GM12878 (cell line): ENCODE data around the gene S100P. TPM values are rescaled to one million over a fixed set of nuclear protein-coding genes. Genes with fewer than 3 reads are reported as not detected.

Experiments
- ATAC-seq: fragments of 200-7000 bp; cut with Tn5 transposase; 3 replicates; pipeline ENCODE4 v1.9.1; 2020; ENCODE audit warnings: mild to moderate bottlenecking, moderate library complexity
- BruUV-seq: library from RNA; stranded (reverse); fragments of 400-500 nt; replicated peaks from 2 replicates; lab custom pipeline; 2021; lab: Mats Ljungman, UMichigan
- CTCF ChIA-PET: fragments of 300-600 bp; sonication (Branson Sonifier 250); formaldehyde crosslinking; extraction: SDS; loops from one replicate; lab custom pipeline; 2021; ENCODE audit warnings: inconsistent platforms; lab: Yijun Ruan, JAX
- POLR2A ChIA-PET: fragments of 350-600 bp; formaldehyde crosslinking; extraction: SDS; loops from one replicate; lab custom pipeline; 2021; ENCODE audit warnings: inconsistent platforms; lab: Charles Lee
- RAD21 ChIA-PET: fragments of 300-600 bp; sonication (Branson Sonifier 250); formaldehyde crosslinking; loops from one replicate; lab custom pipeline; 2023; ENCODE audit warnings: antibody characterized with exemption; ENCODE audit not compliant: unreplicated experiment; lab: Charles Lee
- SMC1A ChIA-PET: fragments of 300-600 bp; sonication (Branson Sonifier 250); formaldehyde crosslinking; loops from one replicate; lab custom pipeline; 2023; ENCODE audit not compliant: unreplicated experiment, uncharacterized antibody; lab: Charles Lee
- DNase-seq: peaks from one replicate; pipeline ENCODE4 v3.0.0-alpha.2; 2011; ENCODE audit warnings: low read depth, low spot score
- FAIRE-seq: peaks from 3 replicates; lab custom pipeline; 2011; peaks lifted over from hg19 to GRCh38; lab: Jason Lieb, UNC
- H2AFZ ChIP-seq: 2 replicates; pipeline ENCODE4 v1.6.0; 2011; ENCODE audit warnings: low read depth, low read length, control low read depth; ENCODE audit not compliant: control insufficient read depth
- H3K27ac ChIP-seq: 2 replicates; pipeline ENCODE4 v1.5.1; 2011; ENCODE audit warnings: control low read depth; ENCODE audit not compliant: control insufficient read depth, insufficient read depth
- H3K27me3 ChIP-seq, 2 experiments: replicated peaks in 1 of 2; 2 replicates each; pipeline versions ENCODE4 v1.6.0 to v1.6.1; 2011; ENCODE audit warnings: low read length in 1 of 2; ENCODE audit not compliant: control insufficient read depth in 2 of 2, insufficient read depth in 2 of 2
- H3K36me3 ChIP-seq, 2 experiments: 2 replicates each; pipeline ENCODE4 v1.5.1; 2011; ENCODE audit warnings: low read length in 1 of 2; ENCODE audit not compliant: control insufficient read depth in 2 of 2, insufficient read depth in 2 of 2
- H3K4me1 ChIP-seq: 2 replicates; pipeline ENCODE4 v1.6.1; 2011; ENCODE audit warnings: mild to moderate bottlenecking, low read length, moderate library complexity, mixed read lengths; ENCODE audit not compliant: control insufficient read depth, insufficient read depth
- H3K4me2 ChIP-seq: 2 replicates; pipeline ENCODE4 v1.6.0; 2011; ENCODE audit warnings: control low read depth; ENCODE audit not compliant: control insufficient read depth, insufficient read depth
- H3K4me3 ChIP-seq: fragments of 200-600 bp; sonication (generic); 2 replicates; pipeline ENCODE4 v1.5.1; 2016
- H3K79me2 ChIP-seq: 2 replicates; pipeline ENCODE4 v1.6.0; 2011; ENCODE audit warnings: low read length; ENCODE audit not compliant: control insufficient read depth, insufficient read depth
- H3K9ac ChIP-seq: 2 replicates; pipeline ENCODE4 v1.8.0; 2011; ENCODE audit warnings: low read length, control low read depth, mixed read lengths; ENCODE audit not compliant: control insufficient read depth, insufficient read depth
- H3K9me3 ChIP-seq: replicated peaks from 3 replicates; pipeline ENCODE4 v1.5.1; 2011; ENCODE audit warnings: mild to moderate bottlenecking, low read length; ENCODE audit not compliant: control insufficient read depth, insufficient read depth
- H4K20me1 ChIP-seq: 2 replicates; pipeline ENCODE4 v1.6.0; 2011; ENCODE audit not compliant: control insufficient read depth, insufficient read depth
- BHLHE40 ChIP-seq, 2 experiments: fragments of 450-650 bp in 1 of 2; IDR thresholded peaks; 2 replicates each; pipeline ENCODE4 v1.6.1; 2011 to 2017; ENCODE audit warnings: low read depth in 2 of 2, borderline replicate concordance in 1 of 2, improper control_type of control experiment in 1 of 2, low read length in 1 of 2, mild to moderate bottlenecking in 1 of 2
- BRCA1 ChIP-seq: IDR thresholded peaks from 2 replicates; pipeline ENCODE4 v1.6.1; 2011; ENCODE audit warnings: low read depth, low read length, improper control_type of control experiment
- E2F8 ChIP-seq: fragments of 450-650 bp; IDR thresholded peaks from 2 replicates; pipeline ENCODE4 v1.6.1; 2018; ENCODE audit warnings: mild to moderate bottlenecking, low read depth, moderate library complexity; ENCODE audit not compliant: partially characterized antibody
- SMARCA5 ChIP-seq: fragments of 450-650 bp; IDR thresholded peaks from 2 replicates; pipeline ENCODE4 v1.6.1; 2017; ENCODE audit warnings: mild to moderate bottlenecking
- YY1 ChIP-seq: IDR thresholded peaks from 2 replicates; pipeline ENCODE4 v1.6.1; 2011; ENCODE audit warnings: low read depth, mild to moderate bottlenecking, low read length
- WGBS: methylation state at CpG from one replicate; pipeline ENCODE4 v1.1.6; 2016; ENCODE audit warnings: low lambda C conversion rate; ENCODE audit not compliant: insufficient replicate concordance, insufficient coverage; ENCODE audit errors: missing lambda C conversion rate; 5-methylcytosine and 5-hydroxymethylcytosine counted together
- in situ Hi-C: fragments of 300-500 bp; cut with MboI; formaldehyde crosslinking; loops from 9 replicates; pipeline ENCODE4 v1.14.3; 2018; ENCODE audit warnings: mixed read lengths
- intact Hi-C: fragments of 100-400 bp; cut with micrococcal nuclease; formaldehyde crosslinking; loops from one replicate; pipeline ENCODE4 v1.14.2; 2022; ENCODE audit not compliant: unreplicated experiment
- polyA plus RNA-seq, 11 experiments: library from polyadenylated mRNA; depleted of rRNA in 4 of 11; unstranded in 6 of 11; stranded (reverse) in 5 of 11; fragments of >200 nt; fragmentation: Nextera tagmentation in 4 of 11; fragmentation: Illumina TruSeq in 1 of 11; extraction: Ambion mirVana in 4 of 11; extraction: Trizol in 1 of 11; gene quantifications; 1 replicate in 1 of 11; 2 replicates in 10 of 11; pipeline versions ENCODE4 v1.2.1 to v1.2.3, GENCODE V29; 2011 to 2016; ENCODE audit warnings: inconsistent platforms in 2 of 11, missing spikeins in 2 of 11, low read depth in 1 of 11
- total RNA-seq, 4 experiments: library from RNA; depleted of rRNA in 3 of 4; stranded (reverse); fragments of >200 nt in 3 of 4; fragmentation: Illumina TruSeq in 1 of 4; extraction: Trizol in 1 of 4; gene quantifications; 2 replicates each; pipeline versions ENCODE4 v1.2.1 to v1.2.3, GENCODE V29; 2013 to 2021
- TF ChIP-seq, protein P1 (sequence below): fragments of 450-650 bp; IDR thresholded peaks from 2 replicates; pipeline ENCODE4 v1.6.1; 2017; ENCODE audit warnings: borderline replicate concordance

Gene S100P
- total and polyA plus RNA-seq, 10 of the 15 experiments (the other 5 are each of a cell fraction or from before 2014, with no cell fraction given): 0.90 TPM; not detected in 9

DNA sequence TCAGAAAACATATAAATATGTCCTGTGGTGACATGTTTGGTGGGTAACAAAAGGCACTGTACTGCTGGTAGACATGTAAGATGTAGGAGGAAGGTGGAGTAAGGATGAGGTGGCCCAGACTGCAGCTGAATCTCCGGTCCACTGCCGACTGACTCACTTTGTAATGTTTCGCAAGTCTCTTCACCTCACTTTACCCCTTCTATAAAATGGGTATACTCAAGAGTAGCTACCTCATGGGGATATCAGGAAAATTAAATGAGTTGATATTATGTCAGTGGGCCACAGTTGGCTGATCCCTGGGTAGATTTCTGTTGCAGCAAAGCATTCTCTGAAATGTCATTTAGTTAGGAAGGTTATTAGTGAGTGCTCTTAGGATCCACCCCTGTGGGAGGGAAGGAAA is 31.1 kb upstream of the S100P start:
- in situ Hi-C loops (no loop called here), intact Hi-C loops (no loop called here)
- Histone ChIP-seq H3K9me3 (no peaks in the 10 kb centered on the region), H3K4me2 (no peak overlapping the region), H3K4me3 (no peak overlapping the region), H2AFZ (no peak overlapping the region), H3K27me3 (peaks cover 15 to 16% of the 10 kb centered on the region in 2 experiments), H3K27ac (no peak overlapping the region), H3K4me1 (no peaks in the 10 kb centered on the region), H3K79me2 (no peaks in the 10 kb centered on the region), H4K20me1 (no peaks in the 10 kb centered on the region), H3K9ac (no peak overlapping the region), H3K36me3 (no peaks in the 10 kb centered on the region)
- POLR2A ChIA-PET: interaction anchor here (0.6 kb wide), 1 partner anchor 101 kb away, joined by 3 read pairs; no protein-coding TSS in a partner anchor
- DNase-seq (no peak), FAIRE-seq (no peak), ATAC-seq (no peak)
- BruUV-seq: no TSS peak
- 93% methylated on average over 3 of the region's 3 CpGs for WGBS
- no peak for TF ChIP-seq E2F8
- no peak for TF ChIP-seq BHLHE40 (IDR thresholded peaks at IDR 0.05; ENCODE audit: borderline replicate concordance in 1 of 2, low read depth in 2 of 2, low read length in 1 of 2)
- no peak for TF ChIP-seq BRCA1
- TF ChIP-seq YY1: no peak
- TF ChIP-seq, protein P1, sequence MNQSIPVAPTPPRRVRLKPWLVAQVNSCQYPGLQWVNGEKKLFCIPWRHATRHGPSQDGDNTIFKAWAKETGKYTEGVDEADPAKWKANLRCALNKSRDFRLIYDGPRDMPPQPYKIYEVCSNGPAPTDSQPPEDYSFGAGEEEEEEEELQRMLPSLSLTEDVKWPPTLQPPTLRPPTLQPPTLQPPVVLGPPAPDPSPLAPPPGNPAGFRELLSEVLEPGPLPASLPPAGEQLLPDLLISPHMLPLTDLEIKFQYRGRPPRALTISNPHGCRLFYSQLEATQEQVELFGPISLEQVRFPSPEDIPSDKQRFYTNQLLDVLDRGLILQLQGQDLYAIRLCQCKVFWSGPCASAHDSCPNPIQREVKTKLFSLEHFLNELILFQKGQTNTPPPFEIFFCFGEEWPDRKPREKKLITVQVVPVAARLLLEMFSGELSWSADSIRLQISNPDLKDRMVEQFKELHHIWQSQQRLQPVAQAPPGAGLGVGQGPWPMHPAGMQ: no peak
- no peak for TF ChIP-seq SMARCA5
- SMC1A ChIA-PET: no interaction called here
- RAD21 ChIA-PET: no interaction called here
- CTCF ChIA-PET: interaction anchor here (0.8 kb wide), 2 partner anchors 17 to 408 kb away, joined by 3 read pairs; no protein-coding TSS in a partner anchor
